ENCODE data around the gene MACROD1. TPM values are rescaled to one million over a fixed set of nuclear protein-coding genes. Genes with fewer than 3 reads are reported as not detected.

The MACROD1 gene
- total RNA-seq, 4 donors from 2014 or later: 28.8 to 70.7 (median 33.7) TPM

- Histone ChIP-seq H3K9me3 (no peaks in the 10 kb centered on the region), H3K4me3 (no peak overlapping the region), H3K36me3 (no peaks in the 10 kb centered on the region), H3K27me3 (no peaks in the 10 kb centered on the region), H3K4me1 (peaks cover 0 to 21% (median 0%) of the 10 kb centered on the region in 4 donors), H3K27ac (replicated peaks in 1 of 4) (no peak overlapping the region)
- intact Hi-C loops (cut with DNase I): no loop called here
- 96% methylated on average over 5 of the region's 8 CpGs for WGBS
- no peak for DNase-seq (ENCODE audit: extremely low spot score)
- TF ChIP-seq POLR2AphosphoS5 (IDR thresholded peaks at IDR 0.05) (no peak), CTCF (IDR thresholded peaks at IDR 0.05) (no peak), EP300 (IDR thresholded peaks at IDR 0.05) (no peak), POLR2A (IDR thresholded peaks at IDR 0.05; ENCODE audit: low read depth) (no peak)
These were observed 147.6 kb downstream of the MACROD1 start for GRCh38 chr11:64018310-64018709.

- Histone ChIP-seq H3K27ac (replicated peaks in 1 of 4) (no peak overlapping the region), H3K36me3 (no peaks in the 10 kb centered on the region), H3K4me1 (peaks cover 0 to 21% (median 0%) of the 10 kb centered on the region in 4 donors), H3K27me3 (no peaks in the 10 kb centered on the region), H3K4me3 (no peak overlapping the region), H3K9me3 (no peaks in the 10 kb centered on the region)
- 93% methylated on average over 4 of the region's 7 CpGs for WGBS
- intact Hi-C loops (cut with DNase I): no loop called here
- no peak for DNase-seq (ENCODE audit: extremely low spot score)
- TF ChIP-seq POLR2A (IDR thresholded peaks at IDR 0.05; ENCODE audit: low read depth): no peak
- no peak for TF ChIP-seq CTCF (IDR thresholded peaks at IDR 0.05)
- no peak for TF ChIP-seq POLR2AphosphoS5 (IDR thresholded peaks at IDR 0.05)
- TF ChIP-seq EP300 (IDR thresholded peaks at IDR 0.05): no peak
These were observed 148.0 kb downstream of the MACROD1 start for GRCh38 chr11:64017945-64018224.

GRCh38 chr11:64015935-64016845 lies 149.7 kb downstream of the MACROD1 start:
- no peak for DNase-seq (ENCODE audit: extremely low spot score)
- intact Hi-C loops (cut with DNase I): no loop called here
- H3K27me3 ChIP-seq: no peaks in the 10 kb centered on the region
- H3K27ac ChIP-seq (replicated peaks in 1 of 4): no peak overlapping the region
- 93% methylated on average over 28 of the region's 35 CpGs for WGBS
- H3K9me3 ChIP-seq: no peaks in the 10 kb centered on the region
- H3K4me3 ChIP-seq: no peak overlapping the region
- no peaks in the 10 kb centered on the region for H3K36me3 ChIP-seq
- TF ChIP-seq EP300 (IDR thresholded peaks at IDR 0.05): no peak
- TF ChIP-seq POLR2A (IDR thresholded peaks at IDR 0.05; ENCODE audit: low read depth): no peak
- peaks cover 0 to 21% (median 0%) of the 10 kb centered on the region in 4 donors for H3K4me1 ChIP-seq

- DNase-seq (ENCODE audit: extremely low spot score): no peak
- Histone ChIP-seq H3K9me3 (no peaks in the 10 kb centered on the region), H3K27ac (replicated peaks in 1 of 4) (no peak overlapping the region), H3K36me3 (no peaks in the 10 kb centered on the region), H3K4me3 (no peak overlapping the region), H3K27me3 (no peaks in the 10 kb centered on the region), H3K4me1 (peaks cover 0 to 21% (median 0%) of the 10 kb centered on the region in 4 donors)
- no peak for TF ChIP-seq EP300 (IDR thresholded peaks at IDR 0.05)
- TF ChIP-seq POLR2A (IDR thresholded peaks at IDR 0.05; ENCODE audit: low read depth): no peak
- no peak for TF ChIP-seq POLR2AphosphoS5 (IDR thresholded peaks at IDR 0.05)
- TF ChIP-seq CTCF (IDR thresholded peaks at IDR 0.05): no peak
- intact Hi-C loops (cut with DNase I): no loop called here
- 92% methylated on average over 14 of the region's 20 CpGs for whole genome bisulfite sequencing
These were observed 150.4 kb downstream of the MACROD1 start for GRCh38 chr11:64015510-64015909.

GRCh38 chr11:64014356-64014755 lies 151.6 kb downstream of the MACROD1 start:
- no peak for DNase-seq (ENCODE audit: extremely low spot score)
- no peaks in the 10 kb centered on the region for H3K36me3 ChIP-seq
- no peak overlapping the region for H3K27ac ChIP-seq (replicated peaks in 1 of 4)
- no peak overlapping the region for H3K4me3 ChIP-seq
- WGBS: 91% methylated on average over 11 of the region's 11 CpGs
- intact Hi-C loops (cut with DNase I): no loop called here
- H3K27me3 ChIP-seq: no peaks in the 10 kb centered on the region
- H3K9me3 ChIP-seq: no peaks in the 10 kb centered on the region
- peaks cover 0 to 16% (median 0%) of the 10 kb centered on the region in 4 donors for H3K4me1 ChIP-seq
- no peak for TF ChIP-seq POLR2A (IDR thresholded peaks at IDR 0.05; ENCODE audit: low read depth)
- no peak for TF ChIP-seq EP300 (IDR thresholded peaks at IDR 0.05)
- TF ChIP-seq CTCF (IDR thresholded peaks at IDR 0.05): no peak
- TF ChIP-seq POLR2AphosphoS5 (IDR thresholded peaks at IDR 0.05): no peak

Measured in esophagus muscularis mucosa (tissue), 4 donors.